Stomach (tissue), 4 donors: ENCODE measurements around the gene IGLL1.

Source experiments
- CTCF ChIP-seq, 7 experiments: fragments of 450-650 bp in 4 of 7; fragments of 200-600 bp in 3 of 7; sonication (generic) in 3 of 7; IDR thresholded peaks; one replicate each; pipeline ENCODE4 v1.5.1; 2016 to 2019; ENCODE audit warnings: antibody characterized with exemption in 7 of 7, control low read depth in 2 of 7, mild to moderate bottlenecking in 1 of 7
- POLR2A ChIP-seq, 4 donors: fragments of 450-650 bp; IDR thresholded peaks; one replicate each; pipeline ENCODE4 v1.6.1; 2016; ENCODE audit warnings: antibody characterized with exemption in 4 of 4, control low read depth in 2 of 4, mild to moderate bottlenecking in 1 of 4, moderate library complexity in 1 of 4
- POLR2AphosphoS5 ChIP-seq, 3 donors: sonication (generic); formaldehyde crosslinking; IDR thresholded peaks; one replicate each; pipeline ENCODE4 v1.6.1; 2016; ENCODE audit warnings: antibody characterized with exemption in 3 of 3

DNA sequence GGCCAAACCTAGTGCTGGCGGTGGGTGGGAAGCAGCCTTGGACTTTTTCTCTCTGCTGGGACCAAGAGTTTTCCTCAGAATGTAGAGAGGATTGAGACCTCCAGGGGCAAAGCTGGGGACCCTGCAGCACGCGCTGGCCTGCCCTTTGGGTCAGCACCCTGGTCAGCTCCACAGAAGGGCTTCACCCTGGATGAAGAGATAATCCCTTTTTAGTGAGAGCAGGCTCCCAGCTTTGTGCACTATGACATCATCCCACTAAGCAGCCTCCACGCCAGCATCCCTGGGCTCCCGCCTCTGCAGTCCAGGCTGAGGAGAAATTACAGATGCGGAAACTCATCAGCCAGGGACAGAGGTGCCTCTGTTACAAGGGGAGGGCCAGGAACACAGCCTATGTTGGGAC, 28.5 kb upstream of the IGLL1 start:
- TF ChIP-seq POLR2AphosphoS5 (IDR thresholded peaks at IDR 0.05) = no peak
- TF ChIP-seq CTCF (IDR thresholded peaks at IDR 0.05) = no peak
- no peak for TF ChIP-seq POLR2A (IDR thresholded peaks at IDR 0.05)
